Measurements from ENCODE around the gene TRIM7.

TRIM7 gene

DNA sequence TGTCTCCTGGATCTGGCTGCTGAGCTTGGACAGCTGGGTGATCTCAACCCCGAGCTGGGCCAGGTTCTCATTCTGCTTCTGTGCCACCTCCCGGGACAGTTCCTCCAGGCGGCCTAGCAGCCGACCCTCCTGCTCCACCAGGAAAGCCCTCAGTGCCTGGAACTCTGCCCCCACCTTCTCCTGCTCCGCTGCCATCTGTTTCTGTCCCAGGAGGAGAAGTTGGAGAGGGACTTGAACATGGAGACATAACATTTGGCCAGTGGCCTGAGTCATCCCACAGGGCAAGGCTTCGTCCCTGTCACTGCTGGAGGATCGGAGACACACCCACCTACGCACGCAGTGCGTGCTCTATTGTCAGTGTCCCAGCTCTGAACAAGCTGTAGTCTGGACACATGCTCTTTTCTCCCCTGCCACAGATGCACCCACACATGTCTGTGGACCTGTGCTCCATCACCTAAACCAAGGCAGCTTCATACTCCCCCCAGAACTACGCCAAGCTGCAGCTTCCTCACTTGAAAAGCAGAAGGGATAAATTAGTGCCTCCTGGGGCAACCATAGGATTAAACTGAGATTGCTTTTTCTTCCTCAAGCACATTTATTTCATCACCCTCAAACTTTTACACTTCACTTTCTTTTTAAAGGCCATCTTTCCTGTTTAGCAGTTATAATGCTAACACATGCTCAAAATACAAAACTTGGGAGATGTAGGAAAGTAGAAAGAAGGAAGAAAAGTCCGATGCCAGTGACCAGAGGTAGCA lies 4.9 kb downstream of the TRIM7 start:
- no peak overlapping the region for H3K4me3 ChIP-seq (ENCODE audit: extremely low read depth, insufficient read depth, low read length, poor library complexity, severe bottlenecking)
- no peak overlapping the region for H3K27ac ChIP-seq (ENCODE audit: low read depth, low read length, severe bottlenecking)
- no peaks in the 10 kb centered on the region for H3K36me3 ChIP-seq (ENCODE audit: control insufficient read depth, insufficient read depth, low read length)
- WGBS, 2 experiments (ENCODE audit: insufficient coverage in 2 of 2), result 92% methylated on average over 10 to 11 of the region's 12 CpGs
- H3K9me3 ChIP-seq (ENCODE audit: control insufficient read depth, low read length), result no peaks in the 10 kb centered on the region
- peaks cover 7% of the 10 kb centered on the region for H3K4me1 ChIP-seq (ENCODE audit: control insufficient read depth, insufficient read depth, low read length, poor library complexity, severe bottlenecking)

GRCh38 chr5:181198905-181199519 lies 6.0 kb downstream of the TRIM7 start:
- no peak overlapping the region for H3K4me3 ChIP-seq (ENCODE audit: extremely low read depth, insufficient read depth, low read length, poor library complexity, severe bottlenecking)
- peaks cover 7% of the 10 kb centered on the region for H3K4me1 ChIP-seq (ENCODE audit: control insufficient read depth, insufficient read depth, low read length, poor library complexity, severe bottlenecking)
- H3K36me3 ChIP-seq (ENCODE audit: control insufficient read depth, insufficient read depth, low read length), result no peaks in the 10 kb centered on the region
- no peak overlapping the region for H3K27ac ChIP-seq (ENCODE audit: low read depth, low read length, severe bottlenecking)
- H3K9me3 ChIP-seq (ENCODE audit: control insufficient read depth, low read length), result no peaks in the 10 kb centered on the region
- WGBS, 2 experiments (ENCODE audit: insufficient coverage in 2 of 2), result 41 to 66% methylated on average over 5 to 9 of the region's 9 CpGs

- H3K9me3 ChIP-seq (ENCODE audit: control insufficient read depth, low read length), result no peaks in the 10 kb centered on the region
- 80 to 84% methylated on average over 3 to 8 of the region's 12 CpGs for WGBS, 2 experiments (ENCODE audit: insufficient coverage in 2 of 2)
- H3K4me3 ChIP-seq (ENCODE audit: extremely low read depth, insufficient read depth, low read length, poor library complexity, severe bottlenecking), result no peak overlapping the region
- H3K4me1 ChIP-seq (ENCODE audit: control insufficient read depth, insufficient read depth, low read length, poor library complexity, severe bottlenecking), result peaks cover 7% of the 10 kb centered on the region
- H3K36me3 ChIP-seq (ENCODE audit: control insufficient read depth, insufficient read depth, low read length), result no peaks in the 10 kb centered on the region
- H3K27ac ChIP-seq (ENCODE audit: low read depth, low read length, severe bottlenecking), result no peak overlapping the region
Measured at GRCh38 chr5:181198106-181198685, 6.8 kb downstream of the TRIM7 start.

GRCh38 chr5:181197326-181197951 lies 7.6 kb downstream of the TRIM7 start:
- WGBS, 2 experiments (ENCODE audit: insufficient coverage in 2 of 2), result 74 to 77% methylated on average over 6 to 7 of the region's 8 CpGs
- no peak overlapping the region for H3K27ac ChIP-seq (ENCODE audit: low read depth, low read length, severe bottlenecking)
- no peaks in the 10 kb centered on the region for H3K9me3 ChIP-seq (ENCODE audit: control insufficient read depth, low read length)

DNA sequence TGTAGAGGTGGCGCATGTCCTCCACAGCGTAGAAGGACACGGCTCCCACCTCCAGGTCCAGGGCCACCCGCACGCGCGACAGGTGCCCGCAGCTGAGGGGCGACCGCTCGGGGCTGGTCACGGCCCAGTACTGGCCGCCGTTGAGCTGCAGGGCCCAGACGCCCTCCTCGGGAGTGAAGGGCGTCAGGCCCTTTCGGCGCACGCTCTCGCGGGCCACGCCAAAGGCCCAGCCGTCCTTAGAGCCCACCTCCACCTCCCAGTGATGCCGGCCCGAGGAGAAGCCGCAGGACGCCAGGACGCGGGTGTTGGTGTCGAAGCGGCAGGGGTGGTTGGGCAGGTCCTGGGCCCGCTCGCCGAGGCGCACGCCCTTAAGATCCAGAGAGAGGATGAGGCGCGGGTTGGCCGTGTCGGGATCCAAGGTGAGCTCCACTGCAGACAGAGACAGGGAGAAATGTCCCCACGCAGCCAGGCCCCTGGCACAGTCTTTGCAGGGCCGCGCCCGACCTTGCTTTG lies 9.7 kb downstream of the TRIM7 start:
- 93 to 96% methylated on average over 44 of the region's 45 CpGs for WGBS, 2 experiments (ENCODE audit: insufficient coverage in 2 of 2)
- Histone ChIP-seq H3K4me3 (ENCODE audit: extremely low read depth, insufficient read depth, low read length, poor library complexity, severe bottlenecking) (no peak overlapping the region), H3K9me3 (ENCODE audit: control insufficient read depth, low read length) (no peaks in the 10 kb centered on the region), H3K4me1 (ENCODE audit: control insufficient read depth, insufficient read depth, low read length, poor library complexity, severe bottlenecking) (peaks cover 11% of the 10 kb centered on the region), H3K36me3 (ENCODE audit: control insufficient read depth, insufficient read depth, low read length) (no peaks in the 10 kb centered on the region), H3K27ac (ENCODE audit: low read depth, low read length, severe bottlenecking) (no peak overlapping the region)

More at GRCh38 chr5:181197326-181197951, 7.6 kb downstream of the TRIM7 start:
- Histone ChIP-seq H3K36me3 (ENCODE audit: control insufficient read depth, insufficient read depth, low read length) (no peaks in the 10 kb centered on the region), H3K4me1 (ENCODE audit: control insufficient read depth, insufficient read depth, low read length, poor library complexity, severe bottlenecking) (peaks cover 7% of the 10 kb centered on the region), H3K4me3 (ENCODE audit: extremely low read depth, insufficient read depth, low read length, poor library complexity, severe bottlenecking) (no peak overlapping the region)

- H3K4me1 ChIP-seq (ENCODE audit: control insufficient read depth, insufficient read depth, low read length, poor library complexity, severe bottlenecking), result peaks cover 17% of the 10 kb centered on the region
- no peak overlapping the region for H3K27ac ChIP-seq (ENCODE audit: low read depth, low read length, severe bottlenecking)
- no peaks in the 10 kb centered on the region for H3K36me3 ChIP-seq (ENCODE audit: control insufficient read depth, insufficient read depth, low read length)
- WGBS, 2 experiments (ENCODE audit: insufficient coverage in 2 of 2), result 87 to 88% methylated on average over 21 of the region's 21 CpGs
- no peak overlapping the region for H3K4me3 ChIP-seq (ENCODE audit: extremely low read depth, insufficient read depth, low read length, poor library complexity, severe bottlenecking)
- no peaks in the 10 kb centered on the region for H3K9me3 ChIP-seq (ENCODE audit: control insufficient read depth, low read length)
Measured at GRCh38 chr5:181194489-181195248, 10.3 kb downstream of the TRIM7 start.

DNA sequence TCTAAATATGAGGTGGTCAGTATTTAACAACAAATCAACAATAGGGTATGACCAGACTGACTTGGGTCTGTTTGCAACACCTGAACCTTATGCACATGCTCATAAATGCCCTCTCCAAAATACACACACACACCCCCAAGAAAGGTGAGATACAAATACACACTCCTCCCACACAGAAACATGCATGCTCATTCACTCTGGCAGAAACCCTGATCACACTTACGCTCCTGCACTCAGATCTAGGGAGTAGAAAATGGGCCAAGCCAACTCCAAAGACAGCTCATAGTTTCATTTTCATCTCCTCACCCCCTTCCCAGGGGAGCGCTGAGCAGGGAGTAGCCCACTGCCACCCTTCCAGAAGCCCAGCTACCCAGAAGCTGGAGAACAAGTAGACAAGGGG lies 11.3 kb downstream of the TRIM7 start:
- H3K4me3 ChIP-seq (ENCODE audit: extremely low read depth, insufficient read depth, low read length, poor library complexity, severe bottlenecking), result no peak overlapping the region
- no peak overlapping the region for H3K27ac ChIP-seq (ENCODE audit: low read depth, low read length, severe bottlenecking)
- H3K36me3 ChIP-seq (ENCODE audit: control insufficient read depth, insufficient read depth, low read length), result no peaks in the 10 kb centered on the region
- no peaks in the 10 kb centered on the region for H3K9me3 ChIP-seq (ENCODE audit: control insufficient read depth, low read length)
- 83% methylated on average over 1 of the region's 2 CpGs; no CpG with 5 or more reads in 1 of the 2 experiments for WGBS, 2 experiments (ENCODE audit: insufficient coverage in 2 of 2)
- peaks cover 17% of the 10 kb centered on the region for H3K4me1 ChIP-seq (ENCODE audit: control insufficient read depth, insufficient read depth, low read length, poor library complexity, severe bottlenecking)

GRCh38 chr5:181192337-181193046 lies 12.5 kb downstream of the TRIM7 start:
- H3K36me3 ChIP-seq (ENCODE audit: control insufficient read depth, insufficient read depth, low read length), result no peaks in the 10 kb centered on the region
- H3K9me3 ChIP-seq (ENCODE audit: control insufficient read depth, low read length), result no peaks in the 10 kb centered on the region
- H3K4me1 ChIP-seq (ENCODE audit: control insufficient read depth, insufficient read depth, low read length, poor library complexity, severe bottlenecking), result peaks cover 13% of the 10 kb centered on the region
- H3K27ac ChIP-seq (ENCODE audit: low read depth, low read length, severe bottlenecking), result no peak overlapping the region
- WGBS, 2 experiments (ENCODE audit: insufficient coverage in 2 of 2), result 59 to 73% methylated on average over 8 to 9 of the region's 12 CpGs
- peak overlapping the region; percentile 77 for H3K4me3 ChIP-seq (ENCODE audit: extremely low read depth, insufficient read depth, low read length, poor library complexity, severe bottlenecking)

DNA sequence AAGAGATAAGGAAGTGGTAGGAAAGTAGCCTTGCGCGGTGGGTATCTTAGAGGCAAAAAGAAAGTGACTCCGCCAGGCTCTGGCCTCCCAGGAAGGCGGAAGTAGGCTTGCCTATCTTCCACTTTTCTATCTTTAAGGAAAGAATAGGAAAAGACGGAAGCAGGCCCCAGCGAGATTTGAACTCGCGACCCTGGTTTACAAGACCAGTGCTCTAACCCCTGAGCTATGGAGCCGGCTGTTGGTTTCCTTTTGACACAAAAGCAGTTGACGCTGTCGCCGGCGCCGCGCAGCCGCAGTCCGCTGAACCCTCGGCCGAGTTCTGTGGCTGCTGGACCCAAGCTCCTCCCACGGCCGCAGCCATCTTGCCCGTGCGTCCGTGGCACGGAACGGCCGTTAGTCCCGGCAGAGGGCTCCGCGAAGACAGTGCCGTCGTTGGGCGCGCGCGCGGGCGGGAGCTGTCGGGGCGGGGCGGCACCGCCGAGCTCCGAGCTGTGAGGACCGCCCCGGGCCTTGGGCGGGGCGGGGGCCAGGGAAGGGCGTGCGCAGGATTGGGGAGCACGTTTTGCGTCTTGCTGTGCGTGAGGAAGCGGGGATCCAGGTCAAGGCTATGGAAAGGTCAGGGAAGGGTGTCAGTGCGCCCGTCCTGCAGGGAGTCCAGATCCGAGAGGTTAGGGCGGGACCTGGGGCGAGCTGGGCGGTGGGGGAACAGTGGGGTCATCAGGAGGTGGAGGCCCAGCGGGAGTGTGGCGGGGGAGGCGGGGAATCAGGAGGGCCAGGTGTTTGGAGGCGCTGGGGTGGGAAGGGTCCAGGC lies 13.3 kb downstream of the TRIM7 start:
- peak overlapping the region; percentile 77 for H3K4me3 ChIP-seq (ENCODE audit: extremely low read depth, insufficient read depth, low read length, poor library complexity, severe bottlenecking)
- H3K4me1 ChIP-seq (ENCODE audit: control insufficient read depth, insufficient read depth, low read length, poor library complexity, severe bottlenecking), result peaks cover 9% of the 10 kb centered on the region
- whole genome bisulfite sequencing, 2 experiments (ENCODE audit: insufficient coverage in 2 of 2), result 1% methylated on average over 42 to 51 of the region's 64 CpGs
- no peaks in the 10 kb centered on the region for H3K36me3 ChIP-seq (ENCODE audit: control insufficient read depth, insufficient read depth, low read length)
- H3K27ac ChIP-seq (ENCODE audit: low read depth, low read length, severe bottlenecking), result peak overlapping the region; percentile 64
- H3K9me3 ChIP-seq (ENCODE audit: control insufficient read depth, low read length), result no peaks in the 10 kb centered on the region
